Nephron progenitor cell (in vitro differentiated cells): ENCODE results near the gene CAMTA1.

Source experiments
- DNase-seq: peaks from one replicate; pipeline ENCODE4 v3.0.0; 2021
- H3K27ac Mint-ChIP-seq: 2 replicates; pipeline ENCODE4 v1.8.0; 2021; ENCODE audit warnings: mild to moderate bottlenecking, moderate library complexity, mixed read lengths
- H3K27me3 Mint-ChIP-seq: 2 replicates; pipeline ENCODE4 v1.8.0; 2021; ENCODE audit warnings: mild to moderate bottlenecking, low read depth, mixed read lengths; ENCODE audit not compliant: poor library complexity
- H3K36me3 Mint-ChIP-seq: 2 replicates; pipeline ENCODE4 v1.8.0; 2021; ENCODE audit warnings: low read depth, mixed read lengths
- H3K4me1 Mint-ChIP-seq: 2 replicates; pipeline ENCODE4 v1.8.0; 2021; ENCODE audit warnings: mixed read lengths
- H3K4me3 Mint-ChIP-seq: 2 replicates; pipeline ENCODE4 v1.8.0; 2021; ENCODE audit warnings: mild to moderate bottlenecking, moderate library complexity, mixed read lengths
- H3K9me3 Mint-ChIP-seq: 2 replicates; pipeline ENCODE4 v1.8.0; 2021; ENCODE audit warnings: mild to moderate bottlenecking, moderate library complexity, mixed read lengths
- TF ChIP-seq, protein P1 (sequence below): fragments of 200-600 bp; sonication (generic); IDR thresholded peaks from 2 replicates; pipeline ENCODE4 v1.5.0; 2021; ENCODE audit warnings: antibody characterized with exemption

The CAMTA1 gene

GRCh38 chr1:6928106-6928885 is 143.0 kb downstream of the CAMTA1 start:
- DNase-seq: no peak
- Mint-ChIP-seq H3K4me3 (no peak overlapping the region), H3K27ac (no peak overlapping the region), H3K27me3 (peaks cover 6% of the 10 kb centered on the region), H3K4me1 (peaks cover 21% of the 10 kb centered on the region), H3K36me3 (no peaks in the 10 kb centered on the region), H3K9me3 (no peaks in the 10 kb centered on the region)
- TF ChIP-seq, protein P1, sequence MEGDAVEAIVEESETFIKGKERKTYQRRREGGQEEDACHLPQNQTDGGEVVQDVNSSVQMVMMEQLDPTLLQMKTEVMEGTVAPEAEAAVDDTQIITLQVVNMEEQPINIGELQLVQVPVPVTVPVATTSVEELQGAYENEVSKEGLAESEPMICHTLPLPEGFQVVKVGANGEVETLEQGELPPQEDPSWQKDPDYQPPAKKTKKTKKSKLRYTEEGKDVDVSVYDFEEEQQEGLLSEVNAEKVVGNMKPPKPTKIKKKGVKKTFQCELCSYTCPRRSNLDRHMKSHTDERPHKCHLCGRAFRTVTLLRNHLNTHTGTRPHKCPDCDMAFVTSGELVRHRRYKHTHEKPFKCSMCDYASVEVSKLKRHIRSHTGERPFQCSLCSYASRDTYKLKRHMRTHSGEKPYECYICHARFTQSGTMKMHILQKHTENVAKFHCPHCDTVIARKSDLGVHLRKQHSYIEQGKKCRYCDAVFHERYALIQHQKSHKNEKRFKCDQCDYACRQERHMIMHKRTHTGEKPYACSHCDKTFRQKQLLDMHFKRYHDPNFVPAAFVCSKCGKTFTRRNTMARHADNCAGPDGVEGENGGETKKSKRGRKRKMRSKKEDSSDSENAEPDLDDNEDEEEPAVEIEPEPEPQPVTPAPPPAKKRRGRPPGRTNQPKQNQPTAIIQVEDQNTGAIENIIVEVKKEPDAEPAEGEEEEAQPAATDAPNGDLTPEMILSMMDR: no peak

DNA sequence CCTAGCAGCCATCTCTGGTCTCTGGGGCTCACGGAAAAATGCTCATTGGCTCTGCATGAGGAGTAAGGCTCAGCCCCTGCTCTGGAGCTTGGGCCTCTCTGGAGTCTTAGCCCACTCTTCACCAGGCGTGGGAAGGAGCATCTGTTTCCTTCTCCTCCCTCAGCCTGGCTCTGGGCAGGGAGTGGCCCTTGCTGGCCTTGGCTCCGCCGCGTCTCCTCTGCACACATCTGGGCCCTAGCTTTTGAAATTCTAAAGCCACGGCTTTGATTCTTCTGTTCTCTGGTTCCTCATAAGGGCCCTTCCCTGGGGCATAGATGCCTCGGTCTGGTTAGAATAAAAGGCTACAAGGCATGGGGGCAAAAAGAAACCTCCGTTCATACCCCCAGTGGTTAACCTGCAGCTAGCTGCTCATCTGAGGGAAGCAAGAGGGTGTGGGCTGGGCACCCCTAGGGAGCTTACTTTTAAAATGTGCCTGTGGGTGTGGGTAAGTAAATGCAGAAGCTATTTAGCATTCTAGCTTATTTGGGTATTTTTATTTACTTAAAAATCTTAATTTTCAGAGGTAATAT is 145.6 kb downstream of the CAMTA1 start:
- no peaks in the 10 kb centered on the region for H3K36me3 Mint-ChIP-seq
- TF ChIP-seq, protein P1: no peak
- H3K27ac Mint-ChIP-seq: no peak overlapping the region
- no peaks in the 10 kb centered on the region for H3K9me3 Mint-ChIP-seq
- no peak for DNase-seq
- no peak overlapping the region for H3K4me3 Mint-ChIP-seq
- H3K27me3 Mint-ChIP-seq: peaks cover 6% of the 10 kb centered on the region
- peaks cover 14% of the 10 kb centered on the region for H3K4me1 Mint-ChIP-seq

DNA sequence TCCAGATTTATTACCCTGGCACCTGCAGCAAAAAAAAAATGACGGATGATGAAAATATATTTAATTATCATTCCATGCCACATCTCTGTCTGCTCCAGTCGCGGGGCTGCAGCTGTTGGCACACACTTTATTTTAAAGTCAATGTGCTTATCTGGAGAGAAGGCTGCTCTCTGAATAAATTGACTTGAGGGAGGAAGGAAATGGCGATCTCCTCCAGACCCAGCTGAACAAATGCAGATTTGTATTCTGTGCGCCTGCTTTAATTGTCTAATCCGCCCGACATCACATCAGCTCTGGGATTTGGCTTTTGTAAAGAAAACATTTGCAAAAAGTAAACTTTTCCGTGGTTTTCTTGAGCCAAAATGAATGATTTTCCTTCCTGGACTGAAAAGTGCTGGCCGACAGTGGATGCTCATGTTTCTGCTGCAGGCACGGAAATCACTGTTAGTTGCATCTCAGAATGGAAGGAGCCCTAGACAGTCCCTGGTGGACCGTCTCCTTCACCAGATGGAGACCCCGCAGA is 150.2 kb downstream of the CAMTA1 start:
- Mint-ChIP-seq H3K27ac (no peak overlapping the region), H3K4me1 (peaks cover 14% of the 10 kb centered on the region), H3K9me3 (peaks cover 7% of the 10 kb centered on the region), H3K27me3 (peaks cover 3% of the 10 kb centered on the region), H3K36me3 (no peaks in the 10 kb centered on the region), H3K4me3 (no peak overlapping the region)
- DNase-seq: no peak
- TF ChIP-seq, protein P1: no peak

DNA sequence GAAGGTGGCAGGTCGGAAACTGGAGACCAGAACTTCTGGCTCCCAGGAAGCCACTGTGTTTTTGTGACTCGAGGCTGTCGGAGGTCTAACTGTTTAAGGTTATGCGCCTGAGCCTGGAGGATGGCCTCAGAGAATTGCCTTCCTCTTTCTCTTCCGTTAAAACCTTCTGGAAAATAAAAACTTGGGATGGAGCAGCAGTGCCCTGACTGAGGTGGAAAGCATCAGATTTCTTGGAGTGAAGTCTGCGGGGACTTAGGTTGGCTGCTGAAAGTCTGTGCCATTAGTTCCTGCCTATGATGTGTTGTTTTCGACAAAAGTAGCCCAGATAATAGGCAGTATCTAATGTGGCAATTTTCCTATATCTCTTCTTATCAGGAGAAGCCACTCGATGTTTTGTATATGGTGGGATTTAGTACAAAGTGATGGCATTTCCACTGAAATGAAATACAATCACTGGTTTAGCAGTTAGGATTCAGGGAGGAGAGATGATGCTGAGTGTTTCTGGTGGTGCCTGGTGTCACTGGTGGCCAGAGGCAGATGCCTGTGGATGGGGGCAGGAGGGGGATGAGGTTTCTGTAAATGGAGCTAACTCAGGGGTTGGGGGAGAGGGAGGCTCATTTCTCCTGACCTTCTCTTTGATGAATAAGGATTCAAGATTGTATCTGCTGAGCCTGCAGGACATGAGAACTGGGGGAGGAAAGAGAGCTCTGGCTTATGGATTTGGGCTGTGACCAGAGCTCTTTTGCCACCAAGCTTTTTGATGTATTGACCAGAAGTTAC is 150.8 kb downstream of the CAMTA1 start:
- H3K4me3 Mint-ChIP-seq: no peak overlapping the region
- H3K27ac Mint-ChIP-seq: no peak overlapping the region
- H3K9me3 Mint-ChIP-seq: peaks cover 9% of the 10 kb centered on the region
- TF ChIP-seq, protein P1: no peak
- H3K4me1 Mint-ChIP-seq: peaks cover 14% of the 10 kb centered on the region
- no peaks in the 10 kb centered on the region for H3K36me3 Mint-ChIP-seq
- H3K27me3 Mint-ChIP-seq: peaks cover 3% of the 10 kb centered on the region
- no peak for DNase-seq

DNA sequence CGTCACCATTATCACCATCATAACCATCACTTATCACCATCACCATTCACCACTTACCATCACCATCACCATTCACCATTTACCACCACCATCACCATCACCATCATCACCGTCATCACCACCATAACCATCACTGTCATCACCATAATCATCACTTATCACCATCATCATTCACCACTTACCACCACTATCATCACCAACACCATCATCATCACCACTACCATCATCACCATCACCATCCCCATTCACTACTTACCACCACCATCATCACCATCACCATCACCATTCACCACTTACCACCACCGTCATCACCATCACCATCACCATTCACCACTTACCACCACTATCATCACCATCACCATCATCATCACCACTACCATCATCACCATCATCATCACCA is 151.8 kb downstream of the CAMTA1 start:
- H3K27me3 Mint-ChIP-seq: peaks cover 3% of the 10 kb centered on the region
- DNase-seq: no peak
- H3K9me3 Mint-ChIP-seq: peaks cover 9% of the 10 kb centered on the region
- H3K36me3 Mint-ChIP-seq: no peaks in the 10 kb centered on the region
- H3K4me3 Mint-ChIP-seq: no peak overlapping the region
- peaks cover 14% of the 10 kb centered on the region for H3K4me1 Mint-ChIP-seq
- TF ChIP-seq, protein P1: no peak
- no peak overlapping the region for H3K27ac Mint-ChIP-seq
